GM23338 (cell line): ENCODE results near the gene MICALL2. TPM values are rescaled to one million over a fixed set of nuclear protein-coding genes. Genes with fewer than 3 reads are reported as not detected.
A peak's percentile ranks its signal among the peaks of the same experiment; 100 is the strongest.

ENCODE experiments used
- ATAC-seq: fragments of 200-7000 bp; cut with Tn5 transposase; 3 replicates; pipeline ENCODE4 v1.9.1; 2020
- DNase-seq: peaks from one replicate; pipeline ENCODE4 v3.0.0-alpha.2; 2015; ENCODE audit warnings: low spot score
- H2AFZ ChIP-seq: fragments of 200-600 bp; sonication (generic); 2 replicates; pipeline ENCODE4 v1.8.0; 2016; ENCODE audit warnings: antibody characterized with exemption, mild to moderate bottlenecking, moderate library complexity
- H3F3A ChIP-seq: fragments of 200-600 bp; sonication (generic); replicated peaks from 2 replicates; pipeline ENCODE4 v1.8.0; 2017; ENCODE audit warnings: antibody characterized with exemption, mixed run types, low read depth
- H3K27ac ChIP-seq: fragments of 200-600 bp; sonication (generic); 2 replicates; pipeline ENCODE4 v1.6.1; 2016; ENCODE audit warnings: low read depth
- H3K27me3 ChIP-seq: fragments of 200-600 bp; sonication (generic); 2 replicates; pipeline ENCODE4 v1.8.0; 2016; ENCODE audit warnings: mild to moderate bottlenecking, mixed run types, moderate library complexity; ENCODE audit not compliant: insufficient read depth
- H3K36me3 ChIP-seq: fragments of 200-600 bp; sonication (generic); 2 replicates; pipeline ENCODE4 v1.8.0; 2016; ENCODE audit warnings: mild to moderate bottlenecking; ENCODE audit not compliant: insufficient read depth
- H3K4me1 ChIP-seq: fragments of 200-600 bp; sonication (generic); 2 replicates; pipeline ENCODE4 v1.8.0; 2016; ENCODE audit warnings: mild to moderate bottlenecking, moderate library complexity; ENCODE audit not compliant: insufficient read depth
- H3K4me2 ChIP-seq: fragments of 200-600 bp; sonication (generic); 2 replicates; pipeline ENCODE4 v1.7.1; 2017; ENCODE audit warnings: mixed run types
- H3K4me3 ChIP-seq: fragments of 200-600 bp; sonication (generic); 2 replicates; pipeline ENCODE4 v1.6.1; 2016; ENCODE audit warnings: mixed run types
- H3K79me2 ChIP-seq: fragments of 200-600 bp; sonication (generic); replicated peaks from 2 replicates; pipeline ENCODE4 v1.8.0; 2017; ENCODE audit warnings: mild to moderate bottlenecking; ENCODE audit not compliant: insufficient read depth
- H3K9me2 ChIP-seq: fragments of 200-600 bp; sonication (generic); 2 replicates; pipeline ENCODE4 v1.8.0; 2017; ENCODE audit not compliant: insufficient read depth
- H4K20me1 ChIP-seq: fragments of 200-600 bp; sonication (generic); replicated peaks from 2 replicates; pipeline ENCODE4 v1.8.0; 2017; ENCODE audit warnings: mild to moderate bottlenecking; ENCODE audit not compliant: insufficient read depth
- H3K27ac Mint-ChIP-seq: 2 replicates; pipeline ENCODE4 v1.8.0; 2020; ENCODE audit warnings: inconsistent platforms, mild to moderate bottlenecking, moderate library complexity, mixed read lengths
- H3K27me3 Mint-ChIP-seq: 3 replicates; pipeline ENCODE4 v1.8.0; 2022; ENCODE audit warnings: low read depth, mild to moderate bottlenecking, moderate library complexity, mixed read lengths, inconsistent platforms; ENCODE audit not compliant: insufficient read depth, poor library complexity
- H3K36me3 Mint-ChIP-seq: 3 replicates; pipeline ENCODE4 v1.8.0; 2021; ENCODE audit warnings: low read depth, mild to moderate bottlenecking, inconsistent platforms, moderate library complexity, mixed read lengths
- H3K4me1 Mint-ChIP-seq: 3 replicates; pipeline ENCODE4 v1.8.0; 2020; ENCODE audit warnings: mild to moderate bottlenecking, inconsistent platforms, mixed read lengths
- H3K4me3 Mint-ChIP-seq: 3 replicates; pipeline ENCODE4 v1.8.0; 2021; ENCODE audit warnings: moderate library complexity, mild to moderate bottlenecking, inconsistent platforms, mixed read lengths
- H3K9me3 Mint-ChIP-seq: 3 replicates; pipeline ENCODE4 v1.8.0; 2020; ENCODE audit warnings: moderate library complexity, mild to moderate bottlenecking, inconsistent platforms, mixed read lengths
- CREB1 ChIP-seq: fragments of 250-450 bp; sonication (Bioruptor Pico); IDR thresholded peaks from 2 replicates; pipeline ENCODE4 v1.5.0; 2020; ENCODE audit warnings: low read depth, mild to moderate bottlenecking, moderate library complexity
- ETS1 ChIP-seq: IDR thresholded peaks from 2 replicates; pipeline ENCODE4 v1.6.1; 2016; ENCODE audit warnings: antibody characterized with exemption
- EZH2 ChIP-seq: fragments of 200-600 bp; sonication (generic); IDR thresholded peaks from one replicate; pipeline ENCODE4 v1.8.0; 2017; ENCODE audit warnings: antibody characterized with exemption, mild to moderate bottlenecking, low read depth; ENCODE audit not compliant: unreplicated experiment
- JUNB ChIP-seq: IDR thresholded peaks from one replicate; pipeline ENCODE4 v1.6.1; 2016; ENCODE audit warnings: antibody characterized with exemption; ENCODE audit not compliant: unreplicated experiment
- POLR2AphosphoS5 ChIP-seq: IDR thresholded peaks from 2 replicates; pipeline ENCODE4 v1.6.1; 2016; ENCODE audit warnings: antibody characterized with exemption, low read depth
- REST ChIP-seq: IDR thresholded peaks from one replicate; pipeline ENCODE4 v1.6.1; 2018; ENCODE audit warnings: antibody characterized with exemption; ENCODE audit not compliant: unreplicated experiment
- STAT1 ChIP-seq: IDR thresholded peaks from one replicate; pipeline ENCODE4 v1.6.1; 2016; ENCODE audit warnings: antibody characterized with exemption; ENCODE audit not compliant: unreplicated experiment
- ZNF114 ChIP-seq: fragments of 250-450 bp; sonication (Bioruptor Pico); IDR thresholded peaks from 2 replicates; pipeline ENCODE4 v1.5.0; 2020; ENCODE audit warnings: mild to moderate bottlenecking, moderate library complexity
- ZNF331 ChIP-seq: fragments of 250-450 bp; sonication (Bioruptor Pico); IDR thresholded peaks from 2 replicates; pipeline ENCODE4 v1.5.0; 2020; ENCODE audit warnings: low read depth, mild to moderate bottlenecking, moderate library complexity
- polyA plus RNA-seq: library from polyadenylated mRNA; unstranded; fragments of >200 nt; fragmentation: Nextera tagmentation; extraction: Ambion mirVana; gene quantifications from 2 replicates; pipeline ENCODE4 v1.2.1, GENCODE V29; 2016
- total RNA-seq: library from RNA; depleted of rRNA; stranded (reverse); fragments of >200 nt; shearing (Covaris generic); gene quantifications from 2 replicates; pipeline ENCODE4 v1.2.3, GENCODE V29; 2014
- TF ChIP-seq, protein P1 (sequence below): fragments of 250-450 bp; sonication (Bioruptor Pico); IDR thresholded peaks from 2 replicates; pipeline ENCODE4 v1.5.0; 2020; ENCODE audit warnings: mild to moderate bottlenecking, moderate library complexity

MICALL2 gene
- total and polyA plus RNA-seq, 2 experiments from 2014 or later = 7.0 to 13.0 TPM

- H3K36me3 ChIP-seq = no peaks in the 10 kb centered on the region
- H3K36me3 Mint-ChIP-seq = no peaks in the 10 kb centered on the region
- no peak overlapping the region for H2AFZ ChIP-seq
- H3K9me2 ChIP-seq = no peaks in the 10 kb centered on the region
- no peak overlapping the region for H3K4me3 Mint-ChIP-seq
- peaks cover 2% of the 10 kb centered on the region for H3K4me1 Mint-ChIP-seq
- no peaks in the 10 kb centered on the region for H3F3A ChIP-seq
- H3K4me3 ChIP-seq = no peak overlapping the region
- H3K4me1 ChIP-seq = no peaks in the 10 kb centered on the region
- H3K9me3 Mint-ChIP-seq = no peaks in the 10 kb centered on the region
- no peak overlapping the region for H3K4me2 ChIP-seq
- H3K79me2 ChIP-seq = no peaks in the 10 kb centered on the region
- H3K27ac Mint-ChIP-seq = no peak overlapping the region
- DNase-seq = no peak
- no peak overlapping the region for H3K27ac ChIP-seq
- ATAC-seq = peak; percentile 20
- peaks cover 17% of the 10 kb centered on the region for H3K27me3 Mint-ChIP-seq
- TF ChIP-seq CREB1 (CRISPR knock-in tag) = no peak
- TF ChIP-seq REST = no peak
- TF ChIP-seq, protein P1, sequence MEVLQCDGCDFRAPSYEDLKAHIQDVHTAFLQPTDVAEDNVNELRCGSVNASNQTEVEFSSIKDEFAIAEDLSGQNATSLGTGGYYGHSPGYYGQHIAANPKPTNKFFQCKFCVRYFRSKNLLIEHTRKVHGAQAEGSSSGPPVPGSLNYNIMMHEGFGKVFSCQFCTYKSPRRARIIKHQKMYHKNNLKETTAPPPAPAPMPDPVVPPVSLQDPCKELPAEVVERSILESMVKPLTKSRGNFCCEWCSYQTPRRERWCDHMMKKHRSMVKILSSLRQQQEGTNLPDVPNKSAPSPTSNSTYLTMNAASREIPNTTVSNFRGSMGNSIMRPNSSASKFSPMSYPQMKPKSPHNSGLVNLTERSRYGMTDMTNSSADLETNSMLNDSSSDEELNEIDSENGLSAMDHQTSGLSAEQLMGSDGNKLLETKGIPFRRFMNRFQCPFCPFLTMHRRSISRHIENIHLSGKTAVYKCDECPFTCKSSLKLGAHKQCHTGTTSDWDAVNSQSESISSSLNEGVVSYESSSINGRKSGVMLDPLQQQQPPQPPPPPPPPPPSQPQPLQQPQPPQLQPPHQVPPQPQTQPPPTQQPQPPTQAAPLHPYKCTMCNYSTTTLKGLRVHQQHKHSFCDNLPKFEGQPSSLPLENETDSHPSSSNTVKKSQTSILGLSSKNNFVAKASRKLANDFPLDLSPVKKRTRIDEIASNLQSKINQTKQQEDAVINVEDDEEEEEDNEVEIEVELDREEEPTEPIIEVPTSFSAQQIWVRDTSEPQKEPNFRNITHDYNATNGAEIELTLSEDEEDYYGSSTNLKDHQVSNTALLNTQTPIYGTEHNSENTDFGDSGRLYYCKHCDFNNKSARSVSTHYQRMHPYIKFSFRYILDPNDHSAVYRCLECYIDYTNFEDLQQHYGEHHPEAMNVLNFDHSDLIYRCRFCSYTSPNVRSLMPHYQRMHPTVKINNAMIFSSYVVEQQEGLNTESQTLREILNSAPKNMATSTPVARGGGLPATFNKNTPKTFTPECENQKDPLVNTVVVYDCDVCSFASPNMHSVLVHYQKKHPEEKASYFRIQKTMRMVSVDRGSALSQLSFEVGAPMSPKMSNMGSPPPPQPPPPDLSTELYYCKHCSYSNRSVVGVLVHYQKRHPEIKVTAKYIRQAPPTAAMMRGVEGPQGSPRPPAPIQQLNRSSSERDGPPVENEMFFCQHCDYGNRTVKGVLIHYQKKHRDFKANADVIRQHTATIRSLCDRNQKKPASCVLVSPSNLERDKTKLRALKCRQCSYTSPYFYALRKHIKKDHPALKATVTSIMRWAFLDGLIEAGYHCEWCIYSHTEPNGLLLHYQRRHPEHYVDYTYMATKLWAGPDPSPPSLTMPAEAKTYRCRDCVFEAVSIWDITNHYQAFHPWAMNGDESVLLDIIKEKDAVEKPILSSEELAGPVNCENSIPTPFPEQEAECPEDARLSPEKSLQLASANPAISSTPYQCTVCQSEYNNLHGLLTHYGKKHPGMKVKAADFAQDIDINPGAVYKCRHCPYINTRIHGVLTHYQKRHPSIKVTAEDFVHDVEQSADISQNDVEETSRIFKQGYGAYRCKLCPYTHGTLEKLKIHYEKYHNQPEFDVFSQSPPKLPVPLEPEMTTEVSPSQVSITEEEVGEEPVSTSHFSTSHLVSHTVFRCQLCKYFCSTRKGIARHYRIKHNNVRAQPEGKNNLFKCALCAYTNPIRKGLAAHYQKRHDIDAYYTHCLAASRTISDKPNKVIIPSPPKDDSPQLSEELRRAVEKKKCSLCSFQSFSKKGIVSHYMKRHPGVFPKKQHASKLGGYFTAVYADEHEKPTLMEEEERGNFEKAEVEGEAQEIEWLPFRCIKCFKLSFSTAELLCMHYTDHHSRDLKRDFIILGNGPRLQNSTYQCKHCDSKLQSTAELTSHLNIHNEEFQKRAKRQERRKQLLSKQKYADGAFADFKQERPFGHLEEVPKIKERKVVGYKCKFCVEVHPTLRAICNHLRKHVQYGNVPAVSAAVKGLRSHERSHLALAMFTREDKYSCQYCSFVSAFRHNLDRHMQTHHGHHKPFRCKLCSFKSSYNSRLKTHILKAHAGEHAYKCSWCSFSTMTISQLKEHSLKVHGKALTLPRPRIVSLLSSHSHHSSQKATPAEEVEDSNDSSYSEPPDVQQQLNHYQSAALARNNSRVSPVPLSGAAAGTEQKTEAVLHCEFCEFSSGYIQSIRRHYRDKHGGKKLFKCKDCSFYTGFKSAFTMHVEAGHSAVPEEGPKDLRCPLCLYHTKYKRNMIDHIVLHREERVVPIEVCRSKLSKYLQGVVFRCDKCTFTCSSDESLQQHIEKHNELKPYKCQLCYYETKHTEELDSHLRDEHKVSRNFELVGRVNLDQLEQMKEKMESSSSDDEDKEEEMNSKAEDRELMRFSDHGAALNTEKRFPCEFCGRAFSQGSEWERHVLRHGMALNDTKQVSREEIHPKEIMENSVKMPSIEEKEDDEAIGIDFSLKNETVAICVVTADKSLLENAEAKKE (CRISPR knock-in tag) = no peak
- TF ChIP-seq ETS1 = no peak
- no peak for TF ChIP-seq POLR2AphosphoS5
- TF ChIP-seq JUNB = no peak
- TF ChIP-seq EZH2 = no peak
- no peak for TF ChIP-seq ZNF114 (CRISPR knock-in tag)
- TF ChIP-seq ZNF331 = no peak
- TF ChIP-seq STAT1 = no peak
- no peaks in the 10 kb centered on the region for H3K27me3 ChIP-seq
- no peaks in the 10 kb centered on the region for H4K20me1 ChIP-seq
These were observed 29.0 kb downstream of the MICALL2 start for GRCh38 chr7:1430056-1430845.
